Sigmoid colon (tissue), 4 donors: ENCODE measurements around the gene HEPHL1.

Source experiments
- EP300 ChIP-seq, 4 donors: sonication (generic); formaldehyde crosslinking; IDR thresholded peaks; one replicate each; pipeline ENCODE4 v1.6.1; 2017; ENCODE audit warnings: antibody characterized with exemption in 4 of 4
- POLR2A ChIP-seq, 2 donors: fragments of 450-650 bp; IDR thresholded peaks; one replicate each; pipeline ENCODE4 v1.6.1; 2016; ENCODE audit warnings: antibody characterized with exemption in 2 of 2, mild to moderate bottlenecking in 2 of 2, moderate library complexity in 2 of 2
- POLR2AphosphoS5 ChIP-seq, 4 donors: sonication (generic); formaldehyde crosslinking; IDR thresholded peaks; one replicate each; pipeline ENCODE4 v1.6.1; 2017; ENCODE audit warnings: antibody characterized with exemption in 4 of 4

DNA sequence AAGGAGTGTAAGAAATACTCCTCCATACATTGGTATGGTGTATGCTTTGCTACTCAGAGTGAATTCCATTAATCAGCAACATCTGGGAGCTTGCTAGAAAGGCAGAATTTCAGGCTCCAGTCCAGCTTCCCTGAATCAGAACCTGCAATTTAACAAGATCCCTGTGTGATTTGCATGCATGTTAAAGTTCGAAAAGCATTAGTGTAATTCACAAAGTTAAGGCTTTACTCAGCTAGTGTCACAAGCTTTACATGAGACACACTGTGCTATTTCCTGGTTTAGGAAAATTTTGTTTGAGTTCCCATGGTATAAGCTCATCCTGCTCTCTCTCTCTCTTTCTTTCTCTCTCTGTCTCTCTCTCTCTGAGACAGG lies 37.0 kb upstream of the HEPHL1 start:
- TF ChIP-seq EP300 (IDR thresholded peaks at IDR 0.05): no peak
- TF ChIP-seq POLR2AphosphoS5 (IDR thresholded peaks at IDR 0.05): no peak
- no peak for TF ChIP-seq POLR2A (IDR thresholded peaks at IDR 0.05)
